ENCODE measurements around the gene ADGRG6.

The ADGRG6 gene

GRCh38 chr6:142321451-142321850, 19.6 kb downstream of the ADGRG6 start:
- TF ChIP-seq ZNF274 (IDR thresholded peaks at IDR 0.05; ENCODE audit: low read depth, low read length), result no peak
- no peak overlapping the region for H3K4me3 ChIP-seq (ENCODE audit: low read length)

DNA sequence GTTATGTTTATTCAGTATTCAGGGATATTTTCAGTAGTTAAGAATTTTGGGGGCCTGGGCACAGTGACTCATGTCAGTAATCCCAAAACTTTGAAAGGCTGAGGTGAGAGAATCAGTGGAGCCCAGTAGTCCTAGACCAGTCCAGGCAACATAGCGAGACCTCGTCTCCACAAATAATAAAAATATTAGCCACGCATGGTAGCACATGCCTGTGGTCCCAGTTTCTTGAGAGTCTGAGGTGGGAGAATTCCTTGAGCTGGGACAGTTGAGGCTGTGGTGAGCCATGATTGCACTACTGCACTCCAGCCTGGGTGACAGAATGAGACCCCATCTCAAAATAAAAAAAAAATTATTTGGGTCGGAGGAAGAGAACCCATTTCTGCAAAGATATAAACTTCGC, 20.3 kb downstream of the ADGRG6 start:
- TF ChIP-seq ZNF274 (IDR thresholded peaks at IDR 0.05; ENCODE audit: low read depth, low read length), result no peak
- H3K4me3 ChIP-seq (ENCODE audit: low read length), result no peak overlapping the region

- no peak for TF ChIP-seq ZNF274 (IDR thresholded peaks at IDR 0.05; ENCODE audit: low read depth, low read length)
Measured at GRCh38 chr6:142322504-142323198, 20.8 kb downstream of the ADGRG6 start.

DNA sequence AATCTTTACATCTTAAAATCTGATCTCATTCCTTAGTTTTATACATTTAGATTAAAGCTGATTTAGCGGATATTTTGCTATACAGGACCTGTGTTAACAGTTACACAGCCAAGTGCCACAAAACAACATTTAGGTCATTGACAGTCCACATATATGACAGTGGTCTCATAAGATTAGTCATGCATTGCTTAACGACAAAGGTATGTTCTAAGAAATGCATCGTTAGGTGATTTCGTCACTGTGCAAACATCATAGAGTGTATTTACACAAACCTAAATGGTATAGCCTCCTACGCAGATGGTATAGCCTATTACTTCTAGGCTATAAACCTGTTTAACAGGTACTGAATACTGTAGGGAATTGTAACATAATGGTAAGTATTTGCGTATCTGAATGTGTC, 21.6 kb downstream of the ADGRG6 start:
- no peak for TF ChIP-seq ZNF274 (IDR thresholded peaks at IDR 0.05; ENCODE audit: low read depth, low read length)
- no peak overlapping the region for H3K4me3 ChIP-seq (ENCODE audit: low read length)

More at GRCh38 chr6:142322504-142323198, 20.8 kb downstream of the ADGRG6 start:
- H3K4me3 ChIP-seq (ENCODE audit: low read length), result no peak overlapping the region

DNA sequence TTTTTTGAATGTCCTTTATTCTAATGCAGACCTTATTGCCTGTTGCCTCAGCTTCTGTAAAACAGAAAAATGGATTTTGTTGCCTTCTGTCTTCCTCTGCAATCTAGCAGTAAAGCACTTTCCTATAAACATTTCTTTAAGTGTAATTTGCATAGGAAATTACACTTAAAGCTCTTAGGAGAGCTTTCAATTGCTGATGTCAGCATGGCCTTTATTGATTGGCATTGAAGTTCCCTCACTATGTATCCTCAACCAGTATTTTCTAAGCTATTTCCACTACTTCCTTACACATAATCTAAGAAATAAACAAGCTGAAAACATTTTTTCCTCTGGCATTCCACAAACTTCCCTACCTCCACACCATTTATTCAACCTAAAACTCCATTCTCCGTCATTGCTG, 22.3 kb downstream of the ADGRG6 start:
- no peak overlapping the region for H3K4me3 ChIP-seq (ENCODE audit: low read length)
- no peak for TF ChIP-seq ZNF274 (IDR thresholded peaks at IDR 0.05; ENCODE audit: low read depth, low read length)

DNA sequence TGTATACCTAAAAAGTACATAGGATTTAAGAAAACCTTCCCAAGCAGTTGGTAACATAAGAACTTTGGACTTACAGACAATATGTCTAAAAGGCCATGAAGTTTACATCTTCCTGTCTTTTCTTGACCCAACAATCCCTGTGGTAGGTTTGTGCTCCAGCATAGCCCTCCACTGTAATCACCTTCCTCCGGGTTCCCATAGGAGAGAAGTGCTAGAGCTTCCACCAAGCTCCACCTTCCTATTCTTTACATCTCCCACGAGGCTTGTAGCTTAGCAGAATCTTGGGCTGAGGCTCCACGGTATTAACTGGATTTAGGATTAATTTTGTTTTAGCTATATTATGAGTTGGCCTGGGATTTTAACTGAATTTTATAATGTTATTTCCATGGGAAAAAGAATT, 23.3 kb downstream of the ADGRG6 start:
- TF ChIP-seq ZNF274 (IDR thresholded peaks at IDR 0.05; ENCODE audit: low read depth, low read length), result no peak
- H3K4me3 ChIP-seq (ENCODE audit: low read length), result no peak overlapping the region

- no peak overlapping the region for H3K4me3 ChIP-seq (ENCODE audit: low read length)
- TF ChIP-seq ZNF274 (IDR thresholded peaks at IDR 0.05; ENCODE audit: low read depth, low read length), result no peak
Measured at GRCh38 chr6:142326540-142326939, 24.7 kb downstream of the ADGRG6 start.

- TF ChIP-seq ZNF274 (IDR thresholded peaks at IDR 0.05; ENCODE audit: low read depth, low read length), result no peak
- H3K4me3 ChIP-seq (ENCODE audit: low read length), result no peak overlapping the region
Measured at GRCh38 chr6:142328070-142328469, 26.3 kb downstream of the ADGRG6 start.

- TF ChIP-seq ZNF274 (IDR thresholded peaks at IDR 0.05; ENCODE audit: low read depth, low read length), result no peak
- H3K4me3 ChIP-seq (ENCODE audit: low read length), result no peak overlapping the region
Measured at GRCh38 chr6:142329486-142330113, 27.8 kb downstream of the ADGRG6 start.

DNA sequence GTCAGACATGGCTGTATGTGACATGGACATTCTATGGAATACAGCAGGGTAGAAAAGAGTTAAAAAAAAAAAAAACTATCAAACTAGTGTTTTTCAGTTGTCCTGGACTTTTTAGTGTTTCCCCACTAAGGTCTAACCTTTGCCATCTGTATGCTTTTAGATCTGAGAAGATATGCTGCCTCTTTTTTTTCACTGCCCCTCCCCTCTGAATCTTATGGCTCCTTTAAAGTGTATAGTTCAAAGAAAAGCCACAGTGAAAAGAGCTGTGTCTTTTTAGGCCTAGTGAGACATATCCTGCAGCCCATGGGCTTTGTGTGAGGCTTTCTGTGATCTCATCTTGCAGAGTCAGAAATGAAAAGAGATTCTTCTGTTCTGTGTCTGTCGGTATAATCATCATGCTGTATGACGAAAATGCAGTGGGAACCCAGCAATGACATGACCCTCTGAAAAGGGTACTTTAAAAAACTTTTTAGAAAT, 29.3 kb downstream of the ADGRG6 start:
- TF ChIP-seq ZNF274 (IDR thresholded peaks at IDR 0.05; ENCODE audit: low read depth, low read length), result no peak
- no peak overlapping the region for H3K4me3 ChIP-seq (ENCODE audit: low read length)

DNA sequence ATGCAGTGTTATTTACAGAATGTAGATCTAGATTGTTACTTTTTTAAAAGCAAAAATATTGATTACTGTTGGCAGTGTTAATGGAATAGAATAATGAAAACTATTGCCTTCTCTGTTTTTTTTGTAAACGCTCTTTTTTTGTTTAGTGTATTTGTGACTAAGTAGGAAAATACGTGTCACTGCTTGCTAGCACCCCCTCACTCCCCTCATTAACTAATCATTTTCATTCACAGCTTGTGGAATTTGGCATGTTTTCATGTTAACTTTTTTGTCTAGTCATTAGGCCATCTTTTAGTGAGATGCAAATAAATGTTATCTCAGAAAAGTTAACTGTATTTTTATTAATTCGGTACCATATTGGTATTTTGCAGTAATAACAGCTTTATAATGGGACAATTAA, 29.8 kb downstream of the ADGRG6 start:
- TF ChIP-seq ZNF274 (IDR thresholded peaks at IDR 0.05; ENCODE audit: low read depth, low read length), result no peak
- no peak overlapping the region for H3K4me3 ChIP-seq (ENCODE audit: low read length)

GRCh38 chr6:142332393-142333098, 30.7 kb downstream of the ADGRG6 start:
- H3K4me3 ChIP-seq (ENCODE audit: low read length), result no peak overlapping the region
- TF ChIP-seq ZNF274 (IDR thresholded peaks at IDR 0.05; ENCODE audit: low read depth, low read length), result no peak

DNA sequence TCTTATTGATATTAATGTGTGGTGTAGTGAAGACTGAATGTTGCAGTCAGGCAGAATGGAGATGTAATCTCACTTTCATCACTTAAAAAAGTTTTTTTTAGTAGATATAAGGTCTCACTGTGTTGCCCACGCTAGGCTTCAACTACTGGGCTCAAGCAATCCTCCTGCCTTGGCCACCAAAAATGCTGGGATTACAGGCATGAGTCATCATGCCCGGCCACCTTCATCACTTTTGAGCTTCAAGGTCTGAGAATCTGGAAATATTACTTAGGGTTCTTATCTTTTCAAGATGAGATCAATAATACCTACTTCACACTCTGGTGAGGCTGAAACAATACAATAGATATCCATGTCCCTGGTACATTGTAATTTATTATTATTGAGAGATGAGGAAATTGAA, 31.6 kb downstream of the ADGRG6 start:
- H3K4me3 ChIP-seq (ENCODE audit: low read length), result no peak overlapping the region
- no peak for TF ChIP-seq ZNF274 (IDR thresholded peaks at IDR 0.05; ENCODE audit: low read depth, low read length)

DNA sequence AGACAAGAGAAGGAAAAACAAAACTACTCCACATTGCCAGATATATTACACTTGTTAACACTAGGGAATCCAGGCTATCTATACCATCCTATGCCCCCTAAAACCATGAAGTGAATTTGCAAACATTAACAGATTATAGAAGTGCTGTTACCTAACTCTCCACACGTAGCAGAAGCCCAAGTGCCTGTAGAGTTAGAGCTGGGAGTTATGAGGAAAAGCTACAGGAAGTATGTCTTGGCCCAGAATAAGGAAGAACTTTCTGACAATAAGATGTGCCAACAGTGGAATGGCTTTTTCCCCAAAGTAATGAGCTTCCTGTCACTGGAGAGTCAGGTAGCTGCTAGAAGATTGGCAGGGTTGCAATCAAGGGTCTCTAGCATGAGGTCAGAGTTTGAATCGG, 32.5 kb downstream of the ADGRG6 start:
- no peak for TF ChIP-seq ZNF274 (IDR thresholded peaks at IDR 0.05; ENCODE audit: low read depth, low read length)
- H3K4me3 ChIP-seq (ENCODE audit: low read length), result no peak overlapping the region

DNA sequence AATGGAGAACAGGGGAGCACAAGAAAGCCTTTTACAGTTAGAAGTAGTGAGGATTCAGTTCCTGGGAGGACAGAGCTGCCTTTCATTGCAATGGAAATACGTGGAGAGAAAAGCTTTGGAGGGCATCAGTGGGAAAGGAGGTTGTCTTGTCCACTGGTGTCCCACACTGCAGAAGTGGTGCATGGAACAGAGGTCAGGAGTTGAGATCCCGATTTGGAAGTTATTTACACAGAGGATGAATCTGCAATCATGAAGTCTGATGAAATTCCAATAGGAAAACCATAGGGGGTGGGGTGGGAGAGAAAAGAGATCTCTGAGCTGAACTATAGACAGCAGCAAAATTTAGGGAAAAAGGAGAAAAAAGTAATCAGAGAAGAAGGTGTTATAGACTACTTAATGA, 33.6 kb downstream of the ADGRG6 start:
- no peak for TF ChIP-seq ZNF274 (IDR thresholded peaks at IDR 0.05; ENCODE audit: low read depth, low read length)
- no peak overlapping the region for H3K4me3 ChIP-seq (ENCODE audit: low read length)

Data from GM08714 (cell line).